ENCODE measurements around the gene ABCG2.

GRCh38 chr4:88043001-88043400, 115.4 kb downstream of the ABCG2 start:
- TF ChIP-seq CTCF (IDR thresholded peaks at IDR 0.05) (no peak), POLR2A (IDR thresholded peaks at IDR 0.05) (no peak), POLR2AphosphoS5 (IDR thresholded peaks at IDR 0.05) (no peak), EP300 (IDR thresholded peaks at IDR 0.05) (no peak)

Measured in suprapubic skin (tissue), 4 donors.